ENCODE measurements around the gene LRFN2. TPM values are rescaled to one million over a fixed set of nuclear protein-coding genes. Genes with fewer than 3 reads are reported as not detected.

Gene LRFN2
- total RNA-seq, 3 donors from 2014 or later (not counting 1 experiment from before 2014, with no cell fraction given), result 3.0 to 3.6 (median 3.5) TPM

DNA sequence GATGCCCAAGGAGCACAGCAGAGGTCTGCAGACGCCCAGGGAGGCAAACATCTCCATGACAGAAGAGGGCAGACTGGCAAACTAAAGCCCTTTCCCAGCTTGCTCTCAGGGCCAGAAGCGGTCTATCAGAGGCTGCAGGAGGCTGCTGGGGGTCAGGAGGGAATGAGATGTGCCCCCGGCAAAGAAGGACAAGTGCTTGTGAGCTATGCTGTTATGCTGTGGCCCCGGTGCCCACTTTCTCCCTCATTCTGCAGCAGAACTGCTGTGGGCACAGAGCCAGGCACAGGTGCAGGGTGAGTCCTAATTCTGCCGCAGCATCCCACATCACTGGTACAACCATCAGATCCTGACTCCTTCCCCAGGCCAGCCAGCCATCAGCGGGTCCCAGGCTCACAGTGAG lies 46.4 kb downstream of the LRFN2 start:
- H3K4me3 Mint-ChIP-seq, result no peak overlapping the region

DNA sequence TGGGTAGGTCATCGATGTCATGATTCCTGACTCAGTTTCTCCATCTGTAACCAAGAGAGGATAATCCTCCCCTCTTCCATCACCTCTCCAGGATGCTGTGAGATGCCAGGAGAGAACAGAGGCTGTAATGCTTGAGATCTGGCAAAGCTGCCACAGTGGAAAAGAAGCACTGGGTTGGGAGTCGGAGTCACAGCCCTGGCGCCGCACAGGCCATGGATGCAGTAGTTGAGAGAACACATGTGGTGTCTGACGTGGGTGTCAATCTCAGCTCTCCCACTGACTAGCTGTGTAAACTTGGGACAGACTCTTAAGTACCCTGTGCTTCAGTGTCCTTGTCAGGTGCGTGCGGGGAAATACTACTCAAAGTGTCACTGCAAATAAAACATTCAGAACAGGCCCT lies 47.3 kb downstream of the LRFN2 start:
- peaks cover 0 to 11% of the 10 kb centered on the region in 2 donors for H3K4me1 Mint-ChIP-seq
- Histone ChIP-seq H3K9me3 (ENCODE audit: control insufficient read depth, insufficient read depth, low read length) (no peaks in the 10 kb centered on the region), H3K27me3 (ENCODE audit: control insufficient read depth, insufficient read depth, low read length) (no peaks in the 10 kb centered on the region), H3K4me3 (ENCODE audit: low read length) (no peak overlapping the region), H3K27ac (ENCODE audit: low read length) (no peak overlapping the region), H3K4me1 (ENCODE audit: control insufficient read depth, insufficient read depth, low read length) (no peaks in the 10 kb centered on the region), H3K36me3 (ENCODE audit: control insufficient read depth, insufficient read depth, low read length) (no peaks in the 10 kb centered on the region)
- no peak overlapping the region for H3K27ac Mint-ChIP-seq
- DNase-seq (no peak), ATAC-seq (no peak)
- WGBS (ENCODE audit: insufficient coverage), result 93% methylated on average over 7 of the region's 7 CpGs
- intact Hi-C loops (cut with micrococcal nuclease), result no loop called here
- no peak overlapping the region for H3K4me3 Mint-ChIP-seq
- H3K27me3 Mint-ChIP-seq (ENCODE audit: low read depth in 2 of 2), result no peaks in the 10 kb centered on the region
- no peaks in the 10 kb centered on the region for H3K36me3 Mint-ChIP-seq
- TF ChIP-seq, protein P1, sequence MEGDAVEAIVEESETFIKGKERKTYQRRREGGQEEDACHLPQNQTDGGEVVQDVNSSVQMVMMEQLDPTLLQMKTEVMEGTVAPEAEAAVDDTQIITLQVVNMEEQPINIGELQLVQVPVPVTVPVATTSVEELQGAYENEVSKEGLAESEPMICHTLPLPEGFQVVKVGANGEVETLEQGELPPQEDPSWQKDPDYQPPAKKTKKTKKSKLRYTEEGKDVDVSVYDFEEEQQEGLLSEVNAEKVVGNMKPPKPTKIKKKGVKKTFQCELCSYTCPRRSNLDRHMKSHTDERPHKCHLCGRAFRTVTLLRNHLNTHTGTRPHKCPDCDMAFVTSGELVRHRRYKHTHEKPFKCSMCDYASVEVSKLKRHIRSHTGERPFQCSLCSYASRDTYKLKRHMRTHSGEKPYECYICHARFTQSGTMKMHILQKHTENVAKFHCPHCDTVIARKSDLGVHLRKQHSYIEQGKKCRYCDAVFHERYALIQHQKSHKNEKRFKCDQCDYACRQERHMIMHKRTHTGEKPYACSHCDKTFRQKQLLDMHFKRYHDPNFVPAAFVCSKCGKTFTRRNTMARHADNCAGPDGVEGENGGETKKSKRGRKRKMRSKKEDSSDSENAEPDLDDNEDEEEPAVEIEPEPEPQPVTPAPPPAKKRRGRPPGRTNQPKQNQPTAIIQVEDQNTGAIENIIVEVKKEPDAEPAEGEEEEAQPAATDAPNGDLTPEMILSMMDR (IDR thresholded peaks at IDR 0.05), result no peak
- H3K9me3 Mint-ChIP-seq, result no peaks in the 10 kb centered on the region

More for the DNA sequence above, 46.4 kb downstream of the LRFN2 start:
- Mint-ChIP-seq H3K27me3 (ENCODE audit: low read depth in 2 of 2) (no peaks in the 10 kb centered on the region), H3K36me3 (no peaks in the 10 kb centered on the region), H3K27ac (no peak overlapping the region), H3K4me1 (peaks cover 0 to 7% of the 10 kb centered on the region in 2 donors), H3K9me3 (no peaks in the 10 kb centered on the region)
- no peak for ATAC-seq
- DNase-seq, result no peak
- Histone ChIP-seq H3K27ac (ENCODE audit: low read length) (no peak overlapping the region), H3K4me1 (ENCODE audit: control insufficient read depth, insufficient read depth, low read length) (no peaks in the 10 kb centered on the region), H3K9me3 (ENCODE audit: control insufficient read depth, insufficient read depth, low read length) (no peaks in the 10 kb centered on the region), H3K27me3 (ENCODE audit: control insufficient read depth, insufficient read depth, low read length) (no peaks in the 10 kb centered on the region), H3K36me3 (ENCODE audit: control insufficient read depth, insufficient read depth, low read length) (no peaks in the 10 kb centered on the region), H3K4me3 (ENCODE audit: low read length) (no peak overlapping the region)
- intact Hi-C loops (cut with micrococcal nuclease), result no loop called here
- WGBS (ENCODE audit: insufficient coverage), result 83% methylated on average over 6 of the region's 6 CpGs
- TF ChIP-seq, protein P1 (IDR thresholded peaks at IDR 0.05), result no peak

DNA sequence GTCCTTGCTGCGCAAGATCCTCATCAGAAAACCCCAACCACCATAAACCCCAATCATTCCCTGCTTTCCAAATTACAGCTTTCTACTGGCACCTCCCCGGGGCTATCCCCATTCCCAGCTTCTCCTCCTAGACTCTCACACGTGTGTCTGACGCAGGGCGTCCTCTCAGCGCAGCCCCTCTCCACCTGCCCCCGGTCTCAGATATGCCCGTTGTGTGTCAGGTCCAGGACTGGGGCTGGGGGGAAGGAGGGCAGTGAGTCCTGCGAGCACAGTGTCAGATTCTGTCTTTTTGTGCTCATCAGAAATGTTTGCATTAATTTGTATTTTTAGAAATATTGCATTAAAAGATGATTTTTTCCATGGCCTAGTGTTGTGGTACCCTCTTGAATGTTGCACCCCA lies 48.6 kb downstream of the LRFN2 start:
- Histone ChIP-seq H3K36me3 (ENCODE audit: control insufficient read depth, insufficient read depth, low read length) (no peaks in the 10 kb centered on the region), H3K4me3 (ENCODE audit: low read length) (no peak overlapping the region), H3K27me3 (ENCODE audit: control insufficient read depth, insufficient read depth, low read length) (no peaks in the 10 kb centered on the region), H3K27ac (ENCODE audit: low read length) (no peak overlapping the region), H3K9me3 (ENCODE audit: control insufficient read depth, insufficient read depth, low read length) (no peaks in the 10 kb centered on the region), H3K4me1 (ENCODE audit: control insufficient read depth, insufficient read depth, low read length) (no peaks in the 10 kb centered on the region)
- TF ChIP-seq, protein P1 (IDR thresholded peaks at IDR 0.05), result no peak
- H3K9me3 Mint-ChIP-seq, result no peaks in the 10 kb centered on the region
- H3K27me3 Mint-ChIP-seq (ENCODE audit: low read depth in 2 of 2), result peaks cover 0 to 1% of the 10 kb centered on the region in 2 donors
- intact Hi-C loops (cut with micrococcal nuclease), result no loop called here
- H3K4me1 Mint-ChIP-seq, result peaks cover 0 to 13% of the 10 kb centered on the region in 2 donors
- H3K27ac Mint-ChIP-seq, result no peak overlapping the region
- ATAC-seq (no peak), DNase-seq (no peak)
- WGBS (ENCODE audit: insufficient coverage), result 88% methylated on average over 8 of the region's 9 CpGs
- H3K4me3 Mint-ChIP-seq, result no peak overlapping the region
- no peaks in the 10 kb centered on the region for H3K36me3 Mint-ChIP-seq

DNA sequence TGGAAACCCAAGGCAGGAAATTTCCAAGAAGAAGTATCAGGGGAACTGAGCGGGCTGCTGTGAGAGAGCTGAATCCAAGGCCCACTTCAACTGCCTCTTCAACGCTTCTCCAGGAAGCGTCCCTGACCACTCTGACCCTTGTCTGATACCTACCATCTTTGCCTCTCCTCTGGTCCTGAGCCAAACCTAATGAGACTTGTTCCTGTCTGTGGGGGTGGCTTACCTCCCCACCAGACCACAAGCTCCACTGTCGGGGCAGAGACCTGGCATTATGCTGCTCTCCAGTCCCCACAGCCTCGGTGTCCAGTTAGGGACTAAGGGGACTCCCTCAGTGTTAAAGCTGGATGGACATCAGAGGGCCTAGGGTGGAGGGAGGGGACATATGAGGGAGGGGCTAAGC lies 49.7 kb downstream of the LRFN2 start:
- H3K36me3 ChIP-seq (ENCODE audit: control insufficient read depth, insufficient read depth, low read length), result no peaks in the 10 kb centered on the region
- H3K4me3 ChIP-seq (ENCODE audit: low read length), result no peak overlapping the region
- Mint-ChIP-seq H3K4me1 (peaks cover 4 to 24% of the 10 kb centered on the region in 2 donors), H3K9me3 (no peaks in the 10 kb centered on the region), H3K27ac (no peak overlapping the region), H3K27me3 (ENCODE audit: low read depth in 2 of 2) (peaks cover 0 to 2% of the 10 kb centered on the region in 2 donors), H3K36me3 (no peaks in the 10 kb centered on the region), H3K4me3 (no peak overlapping the region)
- H3K9me3 ChIP-seq (ENCODE audit: control insufficient read depth, insufficient read depth, low read length), result no peaks in the 10 kb centered on the region
- intact Hi-C loops (cut with micrococcal nuclease), result no loop called here
- WGBS (ENCODE audit: insufficient coverage), result 73% methylated on average over 5 of the region's 5 CpGs
- ATAC-seq, result no peak
- DNase-seq, result no peak
- H3K4me1 ChIP-seq (ENCODE audit: control insufficient read depth, insufficient read depth, low read length), result no peaks in the 10 kb centered on the region
- TF ChIP-seq, protein P1 (IDR thresholded peaks at IDR 0.05), result no peak
- no peaks in the 10 kb centered on the region for H3K27me3 ChIP-seq (ENCODE audit: control insufficient read depth, insufficient read depth, low read length)
- H3K27ac ChIP-seq (ENCODE audit: low read length), result no peak overlapping the region

Data from natural killer cell (primary cell).